PC-9 (cell line): Measurements from ENCODE around the gene ATP11A. TPM values are rescaled to one million over a fixed set of nuclear protein-coding genes. Genes with fewer than 3 reads are reported as not detected.

ENCODE experiments used
- BruUV-seq: library from RNA; stranded (reverse); fragments of 400-500 nt; replicated peaks from 2 replicates; lab custom pipeline; 2021; lab: Mats Ljungman, UMichigan
- CTCF ChIA-PET: fragments of 300-600 bp; sonication (Branson Sonifier 250); formaldehyde crosslinking; loops from one replicate; lab custom pipeline; 2022; ENCODE audit warnings: antibody characterized with exemption; lab: Charles Lee
- POLR2A ChIA-PET: fragments of 300-600 bp; sonication (Branson Sonifier 250); formaldehyde crosslinking; loops from one replicate; lab custom pipeline; 2022; ENCODE audit warnings: antibody characterized with exemption; ENCODE audit not compliant: unreplicated experiment; lab: Charles Lee
- DNase-seq, 2 experiments: peaks; one replicate each; pipeline versions ENCODE4 v3.0.0 to v3.0.0-alpha.2; 2015 to 2022; ENCODE audit warnings: mixed read lengths in 1 of 2
- H2AFZ ChIP-seq: fragments of 200-600 bp; sonication (generic); 2 replicates; pipeline ENCODE4 v1.8.1; 2017; ENCODE audit warnings: antibody characterized with exemption
- H3F3A ChIP-seq: fragments of 200-600 bp; sonication (generic); 2 replicates; pipeline ENCODE4 v1.8.1; 2017; ENCODE audit warnings: antibody characterized with exemption, mild to moderate bottlenecking, low read depth; ENCODE audit not compliant: insufficient read depth
- H3K27ac ChIP-seq: fragments of 200-600 bp; sonication (generic); 2 replicates; pipeline ENCODE4 v1.6.1; 2016; ENCODE audit warnings: mixed run types
- H3K27me3 ChIP-seq: fragments of 200-600 bp; sonication (generic); 2 replicates; pipeline ENCODE4 v1.6.1; 2016; ENCODE audit warnings: low read depth, mixed run types; ENCODE audit not compliant: insufficient read depth
- H3K36me3 ChIP-seq: fragments of 200-600 bp; sonication (generic); 2 replicates; pipeline ENCODE4 v1.6.1; 2016; ENCODE audit warnings: low read depth, mixed run types
- H3K4me1 ChIP-seq: fragments of 200-600 bp; sonication (generic); replicated peaks from 2 replicates; pipeline ENCODE4 v1.6.1; 2016; ENCODE audit warnings: mixed run types; ENCODE audit not compliant: insufficient read depth
- H3K4me2 ChIP-seq: fragments of 200-600 bp; sonication (generic); 2 replicates; pipeline ENCODE4 v1.6.1; 2017; ENCODE audit warnings: mixed run types
- H3K4me3 ChIP-seq: fragments of 200-600 bp; sonication (generic); 2 replicates; pipeline ENCODE4 v1.6.1; 2016; ENCODE audit warnings: mixed run types
- H3K79me2 ChIP-seq: fragments of 200-600 bp; sonication (generic); 2 replicates; pipeline ENCODE4 v1.6.1; 2017; ENCODE audit warnings: low read depth, mixed run types
- H3K9me2 ChIP-seq: fragments of 200-600 bp; sonication (generic); 2 replicates; pipeline ENCODE4 v1.8.1; 2017; ENCODE audit warnings: mild to moderate bottlenecking; ENCODE audit not compliant: insufficient read depth
- H3K9me3 ChIP-seq: fragments of 200-600 bp; sonication (generic); 2 replicates; pipeline ENCODE4 v1.8.1; 2016; ENCODE audit warnings: low read depth; ENCODE audit not compliant: insufficient read depth
- H4K20me1 ChIP-seq: fragments of 200-600 bp; sonication (generic); 2 replicates; pipeline ENCODE4 v1.8.1; 2017; ENCODE audit not compliant: insufficient read depth
- CTCF ChIP-seq: fragments of 200-600 bp; sonication (generic); conservative IDR thresholded peaks from 2 replicates; pipeline ENCODE4 v1.6.1; 2017; ENCODE audit warnings: mixed run types, antibody characterized with exemption, mild to moderate bottlenecking, moderate library complexity
- EZH2 ChIP-seq: fragments of 200-600 bp; sonication (generic); IDR thresholded peaks from 2 replicates; pipeline ENCODE4 v1.8.0; 2017; ENCODE audit warnings: antibody characterized with exemption, low read depth
- intact Hi-C: fragments of 100-400 bp; cut with micrococcal nuclease; formaldehyde crosslinking; loops from one replicate; pipeline ENCODE4 v1.10.0; 2022; ENCODE audit not compliant: unreplicated experiment
- total RNA-seq: library from RNA; stranded (reverse); gene quantifications from 2 replicates; pipeline ENCODE4 v1.2.3, GENCODE V29; 2021

ATP11A gene
- total RNA-seq, 1 experiment from 2014 or later, result 92.2 TPM

- H2AFZ ChIP-seq, result no peak overlapping the region
- TF ChIP-seq CTCF, result no peak
- no peak for TF ChIP-seq EZH2
- no peak overlapping the region for H3K4me3 ChIP-seq
- H3F3A ChIP-seq, result no peaks in the 10 kb centered on the region; the same call in 1 of the 2 replicates
- no peaks in the 10 kb centered on the region for H3K9me2 ChIP-seq
- ChIA-PET POLR2A (interaction anchor here (0.8 kb wide), 1 partner anchor 10 kb away, joined by 8 read pairs; no protein-coding TSS in a partner anchor), CTCF (no interaction called here)
- peaks cover 11% of the 10 kb centered on the region for H3K4me1 ChIP-seq
- no peak for DNase-seq
- intact Hi-C loops, result no loop called here
- BruUV-seq, result no TSS peak
- H3K9me3 ChIP-seq, result no peaks in the 10 kb centered on the region
- no peak overlapping the region for H3K27ac ChIP-seq
- H3K4me2 ChIP-seq, result no peak overlapping the region
- no peaks in the 10 kb centered on the region; the same call in 1 of the 2 replicates for H4K20me1 ChIP-seq
- H3K27me3 ChIP-seq, result no peaks in the 10 kb centered on the region
- H3K79me2 ChIP-seq, result peaks cover 53% of the 10 kb centered on the region
- no peaks in the 10 kb centered on the region for H3K36me3 ChIP-seq
These were observed 92.7 kb downstream of the ATP11A start for GRCh38 chr13:112782429-112783010.

- intact Hi-C loops, result no loop called here
- TF ChIP-seq EZH2 (no peak), CTCF (no peak)
These were observed 93.5 kb downstream of the ATP11A start for GRCh38 chr13:112783135-112783977.

GRCh38 chr13:112783978-112784371, 94.1 kb downstream of the ATP11A start:
- no peak for TF ChIP-seq EZH2
- TF ChIP-seq CTCF, result no peak
- no peak for DNase-seq
- Histone ChIP-seq H3F3A (no peaks in the 10 kb centered on the region; the same call in 1 of the 2 replicates), H3K4me2 (no peak overlapping the region), H3K4me1 (peaks cover 11% of the 10 kb centered on the region), H3K4me3 (no peak overlapping the region), H3K27me3 (no peaks in the 10 kb centered on the region), H3K9me3 (no peaks in the 10 kb centered on the region), H2AFZ (no peak overlapping the region), H3K9me2 (no peaks in the 10 kb centered on the region), H3K27ac (no peak overlapping the region), H4K20me1 (no peaks in the 10 kb centered on the region; the same call in 1 of the 2 replicates), H3K79me2 (peaks cover 46% of the 10 kb centered on the region), H3K36me3 (no peaks in the 10 kb centered on the region)
- BruUV-seq, result no TSS peak
- ChIA-PET POLR2A (no interaction called here), CTCF (interaction anchor here (0.6 kb wide), 1 partner anchor 8 kb away, joined by 3 read pairs; no protein-coding TSS in a partner anchor)
- intact Hi-C loops, result no loop called here

More at GRCh38 chr13:112783135-112783977, 93.5 kb downstream of the ATP11A start:
- Histone ChIP-seq H3K27ac (no peak overlapping the region), H3F3A (no peaks in the 10 kb centered on the region; the same call in 1 of the 2 replicates), H3K79me2 (peaks cover 46% of the 10 kb centered on the region), H3K4me2 (no peak overlapping the region), H3K27me3 (no peaks in the 10 kb centered on the region), H2AFZ (no peak overlapping the region), H3K9me2 (no peaks in the 10 kb centered on the region), H4K20me1 (no peaks in the 10 kb centered on the region; the same call in 1 of the 2 replicates), H3K9me3 (no peaks in the 10 kb centered on the region), H3K4me3 (no peak overlapping the region), H3K4me1 (peaks cover 11% of the 10 kb centered on the region), H3K36me3 (no peaks in the 10 kb centered on the region)
- DNase-seq, result no peak
- CTCF ChIA-PET, result interaction anchor here (0.6 kb wide), 1 partner anchor 9 kb away, joined by 3 read pairs; no protein-coding TSS in a partner anchor
- POLR2A ChIA-PET, result interaction anchor here (0.8 kb wide), 1 partner anchor 11 kb away, joined by 8 read pairs; no protein-coding TSS in a partner anchor
- no TSS peak for BruUV-seq
